ENCODE measurements around the gene OSBPL1A. TPM values are rescaled to one million over a fixed set of nuclear protein-coding genes. Genes with fewer than 3 reads are reported as not detected.

OSBPL1A gene
- total and polyA plus RNA-seq, 4 experiments from 2014 or later, result 2.4 to 5.3 (median 4.0) TPM

GRCh38 chr18:24198461-24198860, 199.2 kb downstream of the OSBPL1A start:
- H3K4me3 ChIP-seq (ENCODE audit: low read length in 2 of 2), result no peak overlapping the region
- no peaks in the 10 kb centered on the region for H3K4me1 ChIP-seq (ENCODE audit: insufficient read depth, low read length)
- intact Hi-C loops (cut with micrococcal nuclease), result no loop called here
- no peak overlapping the region for H3K4me3 Mint-ChIP-seq
- POLR2A ChIA-PET (ENCODE audit: partially characterized antibody), result no interaction called here
- no peaks in the 10 kb centered on the region for H3K27me3 ChIP-seq (ENCODE audit: insufficient read depth, low read length)
- H3K9me3 ChIP-seq (ENCODE audit: control insufficient read depth in 1 of 2, low read length in 2 of 2), result no peaks in the 10 kb centered on the region
- no peak overlapping the region for H3K27ac Mint-ChIP-seq
- peaks cover 1 to 5% of the 10 kb centered on the region in 2 donors for H3K27me3 Mint-ChIP-seq
- CTCF ChIA-PET (ENCODE audit: partially characterized antibody), result no interaction called here
- no peak overlapping the region for H3K27ac ChIP-seq (ENCODE audit: low read depth, low read length)
- H3K36me3 Mint-ChIP-seq, result no peaks in the 10 kb centered on the region
- H3K9me3 Mint-ChIP-seq, result no peaks in the 10 kb centered on the region
- no peak for DNase-seq
- H3K36me3 ChIP-seq (ENCODE audit: insufficient read depth, low read length), result no peaks in the 10 kb centered on the region
- H3K4me1 Mint-ChIP-seq, result no peaks in the 10 kb centered on the region

- no peaks in the 10 kb centered on the region for H3K4me1 Mint-ChIP-seq
- H3K4me1 ChIP-seq (ENCODE audit: insufficient read depth, low read length), result no peaks in the 10 kb centered on the region
- no peak overlapping the region for H3K27ac ChIP-seq (ENCODE audit: low read depth, low read length)
- H3K36me3 ChIP-seq (ENCODE audit: insufficient read depth, low read length), result no peaks in the 10 kb centered on the region
- H3K9me3 Mint-ChIP-seq, result no peaks in the 10 kb centered on the region
- no peak for DNase-seq
- H3K9me3 ChIP-seq (ENCODE audit: control insufficient read depth in 1 of 2, low read length in 2 of 2), result no peaks in the 10 kb centered on the region
- ChIA-PET POLR2A (ENCODE audit: partially characterized antibody) (no interaction called here), CTCF (ENCODE audit: partially characterized antibody) (no interaction called here)
- peaks cover 1 to 7% of the 10 kb centered on the region in 2 donors for H3K27me3 Mint-ChIP-seq
- H3K36me3 Mint-ChIP-seq, result no peaks in the 10 kb centered on the region
- H3K4me3 Mint-ChIP-seq, result no peak overlapping the region
- no peak overlapping the region for H3K27ac Mint-ChIP-seq
- intact Hi-C loops (cut with micrococcal nuclease), result no loop called here
- H3K27me3 ChIP-seq (ENCODE audit: insufficient read depth, low read length), result no peaks in the 10 kb centered on the region
- H3K4me3 ChIP-seq (ENCODE audit: low read length in 2 of 2), result no peak overlapping the region
These were observed 200.2 kb downstream of the OSBPL1A start for GRCh38 chr18:24197412-24197811.

GRCh38 chr18:24196764-24197163, 200.9 kb downstream of the OSBPL1A start:
- intact Hi-C loops (cut with micrococcal nuclease), result no loop called here
- Mint-ChIP-seq H3K27ac (no peak overlapping the region), H3K27me3 (peaks cover 1 to 8% of the 10 kb centered on the region in 2 donors), H3K9me3 (no peaks in the 10 kb centered on the region), H3K4me3 (no peak overlapping the region), H3K36me3 (no peaks in the 10 kb centered on the region), H3K4me1 (no peaks in the 10 kb centered on the region)
- Histone ChIP-seq H3K9me3 (ENCODE audit: control insufficient read depth in 1 of 2, low read length in 2 of 2) (no peaks in the 10 kb centered on the region), H3K27ac (ENCODE audit: low read depth, low read length) (no peak overlapping the region), H3K4me1 (ENCODE audit: insufficient read depth, low read length) (no peaks in the 10 kb centered on the region), H3K36me3 (ENCODE audit: insufficient read depth, low read length) (no peaks in the 10 kb centered on the region), H3K27me3 (ENCODE audit: insufficient read depth, low read length) (no peaks in the 10 kb centered on the region), H3K4me3 (ENCODE audit: low read length in 2 of 2) (no peak overlapping the region)
- no peak for DNase-seq
- ChIA-PET POLR2A (ENCODE audit: partially characterized antibody) (no interaction called here), CTCF (ENCODE audit: partially characterized antibody) (no interaction called here)

- intact Hi-C loops (cut with micrococcal nuclease), result no loop called here
- Mint-ChIP-seq H3K27me3 (peaks cover 1 to 8% of the 10 kb centered on the region in 2 donors), H3K4me1 (no peaks in the 10 kb centered on the region), H3K27ac (no peak overlapping the region), H3K4me3 (no peak overlapping the region), H3K9me3 (no peaks in the 10 kb centered on the region), H3K36me3 (no peaks in the 10 kb centered on the region)
- H3K9me3 ChIP-seq (ENCODE audit: control insufficient read depth in 1 of 2, low read length in 2 of 2), result no peaks in the 10 kb centered on the region
- H3K4me3 ChIP-seq (ENCODE audit: low read length in 2 of 2), result no peak overlapping the region
- H3K27me3 ChIP-seq (ENCODE audit: insufficient read depth, low read length), result no peaks in the 10 kb centered on the region
- DNase-seq, result no peak
- no peaks in the 10 kb centered on the region for H3K4me1 ChIP-seq (ENCODE audit: insufficient read depth, low read length)
- no peaks in the 10 kb centered on the region for H3K36me3 ChIP-seq (ENCODE audit: insufficient read depth, low read length)
- POLR2A ChIA-PET (ENCODE audit: partially characterized antibody), result no interaction called here
- no peak overlapping the region for H3K27ac ChIP-seq (ENCODE audit: low read depth, low read length)
- CTCF ChIA-PET (ENCODE audit: partially characterized antibody), result no interaction called here
These were observed 202.1 kb downstream of the OSBPL1A start for GRCh38 chr18:24195296-24196053.

- no peaks in the 10 kb centered on the region for H3K36me3 Mint-ChIP-seq
These were observed 207.0 kb downstream of the OSBPL1A start for GRCh38 chr18:24190590-24190989.

GRCh38 chr18:24189664-24190346, 207.8 kb downstream of the OSBPL1A start:
- intact Hi-C loops (cut with micrococcal nuclease), result no loop called here
- H3K36me3 ChIP-seq (ENCODE audit: insufficient read depth, low read length), result no peaks in the 10 kb centered on the region
- Mint-ChIP-seq H3K4me1 (no peaks in the 10 kb centered on the region), H3K9me3 (no peaks in the 10 kb centered on the region), H3K4me3 (no peak overlapping the region), H3K27me3 (peaks cover 5 to 14% of the 10 kb centered on the region in 2 donors), H3K27ac (no peak overlapping the region), H3K36me3 (no peaks in the 10 kb centered on the region)
- no peaks in the 10 kb centered on the region for H3K9me3 ChIP-seq (ENCODE audit: control insufficient read depth in 1 of 2, low read length in 2 of 2)
- POLR2A ChIA-PET (ENCODE audit: partially characterized antibody), result no interaction called here
- no peak overlapping the region for H3K4me3 ChIP-seq (ENCODE audit: low read length in 2 of 2)
- DNase-seq, result no peak
- no peaks in the 10 kb centered on the region for H3K4me1 ChIP-seq (ENCODE audit: insufficient read depth, low read length)
- no peaks in the 10 kb centered on the region for H3K27me3 ChIP-seq (ENCODE audit: insufficient read depth, low read length)
- H3K27ac ChIP-seq (ENCODE audit: low read depth, low read length), result no peak overlapping the region
- CTCF ChIA-PET (ENCODE audit: partially characterized antibody), result no interaction called here

More at GRCh38 chr18:24190590-24190989, 207.0 kb downstream of the OSBPL1A start:
- H3K27me3 ChIP-seq (ENCODE audit: insufficient read depth, low read length), result no peaks in the 10 kb centered on the region
- no peaks in the 10 kb centered on the region for H3K36me3 ChIP-seq (ENCODE audit: insufficient read depth, low read length)
- Mint-ChIP-seq H3K4me3 (no peak overlapping the region), H3K27me3 (peaks cover 3 to 11% of the 10 kb centered on the region in 2 donors), H3K27ac (no peak overlapping the region), H3K4me1 (no peaks in the 10 kb centered on the region), H3K9me3 (no peaks in the 10 kb centered on the region)
- ChIA-PET POLR2A (ENCODE audit: partially characterized antibody) (no interaction called here), CTCF (ENCODE audit: partially characterized antibody) (interaction anchor here (1.5 to 1.8 kb wide), 2 partner anchors 8 to 14 kb away, joined by 5 to 8 read pairs; no protein-coding TSS in a partner anchor)
- no peak for DNase-seq
- H3K9me3 ChIP-seq (ENCODE audit: control insufficient read depth in 1 of 2, low read length in 2 of 2), result no peaks in the 10 kb centered on the region
- H3K27ac ChIP-seq (ENCODE audit: low read depth, low read length), result no peak overlapping the region
- H3K4me1 ChIP-seq (ENCODE audit: insufficient read depth, low read length), result no peaks in the 10 kb centered on the region
- intact Hi-C loops (cut with micrococcal nuclease), result no loop called here
- H3K4me3 ChIP-seq (ENCODE audit: low read length in 2 of 2), result no peak overlapping the region

- Mint-ChIP-seq H3K4me1 (no peaks in the 10 kb centered on the region), H3K9me3 (no peaks in the 10 kb centered on the region), H3K4me3 (no peak overlapping the region), H3K27me3 (peaks cover 4 to 20% of the 10 kb centered on the region in 2 donors), H3K36me3 (no peaks in the 10 kb centered on the region), H3K27ac (no peak overlapping the region)
- DNase-seq, result no peak
- intact Hi-C loops (cut with micrococcal nuclease), result no loop called here
- H3K27me3 ChIP-seq (ENCODE audit: insufficient read depth, low read length), result no peaks in the 10 kb centered on the region
- H3K4me1 ChIP-seq (ENCODE audit: insufficient read depth, low read length), result no peaks in the 10 kb centered on the region
- ChIA-PET POLR2A (ENCODE audit: partially characterized antibody) (no interaction called here), CTCF (ENCODE audit: partially characterized antibody) (interaction anchor here (1.5 kb wide), 1 partner anchor 13 kb away, joined by 4 read pairs; no protein-coding TSS in a partner anchor)
- H3K4me3 ChIP-seq (ENCODE audit: low read length in 2 of 2), result no peak overlapping the region
- H3K27ac ChIP-seq (ENCODE audit: low read depth, low read length), result no peak overlapping the region
- H3K36me3 ChIP-seq (ENCODE audit: insufficient read depth, low read length), result no peaks in the 10 kb centered on the region
- H3K9me3 ChIP-seq (ENCODE audit: control insufficient read depth in 1 of 2, low read length in 2 of 2), result no peaks in the 10 kb centered on the region
These were observed 208.6 kb downstream of the OSBPL1A start for GRCh38 chr18:24189007-24189528.

All from CD4-positive, alpha-beta memory T cell (primary cell).